Brain pericyte (primary cell): Measurements from ENCODE around the gene BRF1.
"Not testable (repeated sequence)": the region's sequence is repeated elsewhere in the genome, so short reads cannot be mapped to it uniquely, and the experiment has no call there.

ENCODE experiments used
- DNase-seq: peaks from one replicate; pipeline ENCODE4 v3.0.0-alpha.2; 2012; ENCODE audit warnings: low read depth, low spot score

The BRF1 gene

GRCh38 chr14:105300542-105301102 is at the start of gene BRF1:
BRF1 (minus strand) TSS chr14:105301001; CDS start chr14:105300629, 372 bp downstream.
- DNase-seq: no peak

- no peak for DNase-seq
Measured at GRCh38 chr14:105349992-105350391, 49.2 kb upstream of the BRF1 start.

- DNase-seq: no peak
Measured at GRCh38 chr14:105348945-105349699, 48.3 kb upstream of the BRF1 start.

GRCh38 chr14:105348169-105348944 is 47.6 kb upstream of the BRF1 start:
- DNase-seq: no peak

GRCh38 chr14:105347587-105347968 is 46.8 kb upstream of the BRF1 start:
- no peak for DNase-seq

- no peak for DNase-seq
Measured at GRCh38 chr14:105346876-105347586, 46.2 kb upstream of the BRF1 start.

- no peak for DNase-seq
Measured at GRCh38 chr14:105346200-105346533, 45.4 kb upstream of the BRF1 start.

GRCh38 chr14:105343194-105343593 is 42.4 kb upstream of the BRF1 start:
- DNase-seq: no peak

GRCh38 chr14:105340821-105341733 is 40.3 kb upstream of the BRF1 start:
- DNase-seq: no peak

- DNase-seq: no peak
Measured at GRCh38 chr14:105337966-105338741, 37.4 kb upstream of the BRF1 start.

- no peak for DNase-seq
Measured at GRCh38 chr14:105337433-105337832, 36.6 kb upstream of the BRF1 start.

GRCh38 chr14:105336477-105337287 is 35.9 kb upstream of the BRF1 start:
- no peak for DNase-seq

- no peak for DNase-seq
Measured at GRCh38 chr14:105335735-105336476, 35.1 kb upstream of the BRF1 start.

GRCh38 chr14:105335231-105335542 is 34.4 kb upstream of the BRF1 start:
- not testable (repeated sequence) for DNase-seq

GRCh38 chr14:105334383-105335230 is 33.8 kb upstream of the BRF1 start:
- no peak for DNase-seq

- DNase-seq: no peak
Measured at GRCh38 chr14:105333613-105334364, 33.0 kb upstream of the BRF1 start.

- DNase-seq: no peak
Measured at GRCh38 chr14:105333020-105333490, 32.3 kb upstream of the BRF1 start.
